ENCODE results near the gene NUP153. TPM values are rescaled to one million over a fixed set of nuclear protein-coding genes. Genes with fewer than 3 reads are reported as not detected.
A peak's percentile ranks its signal among the peaks of the same experiment; 100 is the strongest.

The NUP153 gene
- total and polyA plus RNA-seq, 2 donors (not counting 1 experiment from before 2014, with no cell fraction given) = 17.9 to 70.5 TPM

DNA sequence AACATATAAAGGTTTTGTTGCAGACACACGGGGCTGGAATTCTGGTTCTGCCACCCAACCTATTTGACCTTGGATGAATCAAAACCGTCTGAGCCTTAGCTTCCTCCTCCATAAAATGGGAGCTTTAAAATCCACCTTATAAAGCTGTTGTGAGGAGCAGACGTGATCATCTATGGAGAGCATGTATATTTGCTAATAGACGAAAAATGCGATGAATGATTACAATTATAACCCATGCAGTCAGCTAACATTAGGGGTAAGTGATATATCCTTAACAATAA, 586 bp upstream of the NUP153 start:
- peak overlapping the region; percentile 100 for H3K27ac Mint-ChIP-seq
- peaks cover 34 to 40% of the 10 kb centered on the region in 2 donors for H3K4me1 ChIP-seq (ENCODE audit: control insufficient read depth in 2 of 2, insufficient read depth in 2 of 2, low read length in 2 of 2)

More for the DNA sequence above, 586 bp upstream of the NUP153 start:
- Histone ChIP-seq H4K20me1 (ENCODE audit: control insufficient read depth, insufficient read depth, low read length, poor library complexity, severe bottlenecking) (peaks cover 18% of the 10 kb centered on the region), H3K9me3 (ENCODE audit: control extremely low read depth in 1 of 3, control insufficient read depth in 2 of 3, insufficient read depth in 1 of 3, low read length in 2 of 3) (peaks cover 0 to 3% (median 0%) of the 10 kb centered on the region in 3 donors), H3K27me3 (replicated peaks in 1 of 4; ENCODE audit: control extremely low read depth in 1 of 4, control insufficient read depth in 3 of 4, insufficient read depth in 4 of 4, low read length in 3 of 4) (no peaks in the 10 kb centered on the region), H3K79me2 (ENCODE audit: control insufficient read depth, insufficient read depth, low read length) (peaks cover 44% of the 10 kb centered on the region), H3K4me2 (replicated peaks; ENCODE audit: low read depth, low read length, poor library complexity, severe bottlenecking) (peak overlapping the region; percentile 91), H3K4me3 (ENCODE audit: control extremely low read depth in 1 of 5, extremely low read depth in 1 of 5, insufficient read depth in 1 of 5, low read depth in 2 of 5, low read length in 4 of 5) (peak overlapping the region; percentile 59 to 98 (median 94)), H3K27ac (ENCODE audit: low read length in 2 of 2) (peak overlapping the region; percentile 45 to 99), H3K9ac (ENCODE audit: low read length) (peak overlapping the region; percentile 96), H2AFZ (ENCODE audit: insufficient read depth, low read depth, low read length, poor library complexity, severe bottlenecking) (peak overlapping the region; percentile 72), H3K36me3 (replicated peaks in 1 of 2; ENCODE audit: control extremely low read depth in 1 of 2, control insufficient read depth in 1 of 2, extremely low read depth in 1 of 2, insufficient read depth in 2 of 2, low read length in 1 of 2) (no peaks in the 10 kb centered on the region)
- Mint-ChIP-seq H3K27me3 (no peaks in the 10 kb centered on the region), H3K4me3 (peak overlapping the region; percentile 96), H3K9me3 (ENCODE audit: insufficient read depth) (no peaks in the 10 kb centered on the region), H3K4me1 (peaks cover 25% of the 10 kb centered on the region)
- DNase-seq (no peak), ATAC-seq (ENCODE audit: low read depth) (no peak)
- intact Hi-C loops (cut with micrococcal nuclease) = loop anchor here (2.0 kb wide), 4 partner anchors 19 to 555 kb away; partner anchors contain the start of gene KIF13A
- no CpG with 5 or more reads among the region's 5 CpGs for WGBS (ENCODE audit: insufficient coverage)
- CTCF ChIA-PET = interaction anchor here (0.6 to 2.4 kb wide), 5 partner anchors 18 to 256 kb away, joined by 3 to 7 read pairs (median 4); no protein-coding TSS in a partner anchor
- POLR2A ChIA-PET = interaction anchor here (2.4 kb wide), 1 partner anchor 107 kb away, joined by 10 read pairs; the partner anchor contains the start of gene FAM8A1
- no peak for TF ChIP-seq EZH2 (IDR thresholded peaks at IDR 0.05; ENCODE audit: borderline replicate concordance, insufficient read depth, low read depth, low read length, poor library complexity, severe bottlenecking)
- TF ChIP-seq, protein P1, sequence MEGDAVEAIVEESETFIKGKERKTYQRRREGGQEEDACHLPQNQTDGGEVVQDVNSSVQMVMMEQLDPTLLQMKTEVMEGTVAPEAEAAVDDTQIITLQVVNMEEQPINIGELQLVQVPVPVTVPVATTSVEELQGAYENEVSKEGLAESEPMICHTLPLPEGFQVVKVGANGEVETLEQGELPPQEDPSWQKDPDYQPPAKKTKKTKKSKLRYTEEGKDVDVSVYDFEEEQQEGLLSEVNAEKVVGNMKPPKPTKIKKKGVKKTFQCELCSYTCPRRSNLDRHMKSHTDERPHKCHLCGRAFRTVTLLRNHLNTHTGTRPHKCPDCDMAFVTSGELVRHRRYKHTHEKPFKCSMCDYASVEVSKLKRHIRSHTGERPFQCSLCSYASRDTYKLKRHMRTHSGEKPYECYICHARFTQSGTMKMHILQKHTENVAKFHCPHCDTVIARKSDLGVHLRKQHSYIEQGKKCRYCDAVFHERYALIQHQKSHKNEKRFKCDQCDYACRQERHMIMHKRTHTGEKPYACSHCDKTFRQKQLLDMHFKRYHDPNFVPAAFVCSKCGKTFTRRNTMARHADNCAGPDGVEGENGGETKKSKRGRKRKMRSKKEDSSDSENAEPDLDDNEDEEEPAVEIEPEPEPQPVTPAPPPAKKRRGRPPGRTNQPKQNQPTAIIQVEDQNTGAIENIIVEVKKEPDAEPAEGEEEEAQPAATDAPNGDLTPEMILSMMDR (IDR thresholded peaks at IDR 0.05) = no peak
